HG02759 (cell line): ENCODE measurements around the gene NXN.
A peak's percentile ranks its signal among the peaks of the same experiment; 100 is the strongest.
"Not testable (repeated sequence)": the region's sequence is repeated elsewhere in the genome, so short reads cannot be mapped to it uniquely, and the experiment has no call there.

Source experiments
- ATAC-seq: cut with Tn5 transposase; IDR thresholded peaks from one replicate; pipeline ENCODE4 v1.9.1; 2021; ENCODE audit warnings: mild to moderate bottlenecking, moderate library complexity; ENCODE audit not compliant: unreplicated experiment

NXN gene

GRCh38 chr17:981292-981658, 1.7 kb upstream of the NXN start:
- ATAC-seq = no peak

- peak; percentile 38 for ATAC-seq
Observed at GRCh38 chr17:980406-981291, 1.1 kb upstream of the NXN start.

- no peak for ATAC-seq
Observed at GRCh38 chr17:979212-979538, 401 bp downstream of the NXN start.

GRCh38 chr17:978103-979093, 1.2 kb downstream of the NXN start:
- ATAC-seq = no peak

GRCh38 chr17:977166-977565, 2.4 kb downstream of the NXN start:
- ATAC-seq = no peak

GRCh38 chr17:976312-976711, 3.3 kb downstream of the NXN start:
- ATAC-seq = no peak

GRCh38 chr17:975371-975915, 4.1 kb downstream of the NXN start:
- no peak for ATAC-seq

GRCh38 chr17:974778-975177, 4.8 kb downstream of the NXN start:
- not testable (repeated sequence) for ATAC-seq

- ATAC-seq = no peak
Observed at GRCh38 chr17:973053-973452, 6.5 kb downstream of the NXN start.

GRCh38 chr17:971861-972260, 7.7 kb downstream of the NXN start:
- ATAC-seq = not testable (repeated sequence)

GRCh38 chr17:970364-970763, 9.2 kb downstream of the NXN start:
- no peak for ATAC-seq

- no peak for ATAC-seq
Observed at GRCh38 chr17:969811-970355, 9.7 kb downstream of the NXN start.

- no peak for ATAC-seq
Observed at GRCh38 chr17:968812-969730, 10.5 kb downstream of the NXN start.

- no peak for ATAC-seq
Observed at GRCh38 chr17:967122-967521, 12.5 kb downstream of the NXN start.

- no peak for ATAC-seq
Observed at GRCh38 chr17:965311-965989, 14.1 kb downstream of the NXN start.

- ATAC-seq = no peak
Observed at GRCh38 chr17:964876-965275, 14.7 kb downstream of the NXN start.

- no peak for ATAC-seq
Observed at GRCh38 chr17:962670-963069, 16.9 kb downstream of the NXN start.

- no peak for ATAC-seq
Observed at GRCh38 chr17:962166-962565, 17.4 kb downstream of the NXN start.

GRCh38 chr17:958712-959451, 20.7 kb downstream of the NXN start:
- no peak for ATAC-seq
